Thyroid gland (tissue), 4 donors: ENCODE results near the gene SPAAR.

Experiments used
- CTCF ChIP-seq, 6 experiments: fragments of 200-600 bp in 3 of 6; fragments of 450-650 bp in 3 of 6; sonication (generic) in 3 of 6; IDR thresholded peaks; one replicate each; pipeline ENCODE4 v1.5.1; 2016 to 2019; ENCODE audit warnings: antibody characterized with exemption in 6 of 6, mild to moderate bottlenecking in 2 of 6, inconsistent platforms in 1 of 6, moderate library complexity in 1 of 6
- POLR2A ChIP-seq, 2 donors: fragments of 450-650 bp; IDR thresholded peaks; one replicate each; pipeline ENCODE4 v1.6.1; 2017; ENCODE audit warnings: antibody characterized with exemption in 2 of 2, mild to moderate bottlenecking in 2 of 2, moderate library complexity in 1 of 2

GRCh38 chr9:35867538-35867937 lies 41.8 kb upstream of the SPAAR start:
- no peak for TF ChIP-seq CTCF (IDR thresholded peaks at IDR 0.05)
- no peak for TF ChIP-seq POLR2A (IDR thresholded peaks at IDR 0.05)
